BE2C (cell line): ENCODE results near the gene RABAC1.

Source experiments
- DNase-seq: peaks from one replicate; pipeline ENCODE4 v3.0.0-alpha.2; 2020
- H3K27me3 ChIP-seq: fragments of 250-450 bp; sonication (Bioruptor Pico); 2 replicates; pipeline ENCODE4 v1.5.1; 2020; ENCODE audit warnings: mild to moderate bottlenecking
- H3K36me3 ChIP-seq: fragments of 250-450 bp; sonication (Bioruptor Pico); 2 replicates; pipeline ENCODE4 v1.5.1; 2020; ENCODE audit warnings: mild to moderate bottlenecking
- H3K4me1 ChIP-seq: fragments of 250-450 bp; sonication (Bioruptor Pico); 2 replicates; pipeline ENCODE4 v1.5.1; 2020
- H3K4me3 ChIP-seq: 2 replicates; pipeline ENCODE4 v1.5.1; 2011; ENCODE audit warnings: low read depth, low read length
- H3K9me3 ChIP-seq: fragments of 250-450 bp; sonication (Bioruptor Pico); 2 replicates; pipeline ENCODE4 v1.5.1; 2020
- CTCF ChIP-seq: IDR thresholded peaks from 2 replicates; pipeline ENCODE4 v1.5.1; 2012; ENCODE audit warnings: mild to moderate bottlenecking, low read depth, low read length

Gene RABAC1

GRCh38 chr19:41937525-41938468, 21.3 kb downstream of the RABAC1 start:
- Histone ChIP-seq H3K4me1 (no peaks in the 10 kb centered on the region), H3K36me3 (no peaks in the 10 kb centered on the region), H3K27me3 (peaks cover 66% of the 10 kb centered on the region), H3K4me3 (no peak overlapping the region), H3K9me3 (no peaks in the 10 kb centered on the region)
- no peak for DNase-seq
- TF ChIP-seq CTCF, result no peak

- H3K9me3 ChIP-seq, result no peaks in the 10 kb centered on the region
- H3K27me3 ChIP-seq, result peaks cover 74% of the 10 kb centered on the region
- H3K4me3 ChIP-seq, result no peak overlapping the region
- TF ChIP-seq CTCF, result no peak
- no peak for DNase-seq
- H3K36me3 ChIP-seq, result no peaks in the 10 kb centered on the region
- H3K4me1 ChIP-seq, result no peaks in the 10 kb centered on the region
Observed at GRCh38 chr19:41936961-41937360, 22.2 kb downstream of the RABAC1 start.

GRCh38 chr19:41936416-41936850, 22.7 kb downstream of the RABAC1 start:
- H3K27me3 ChIP-seq, result peaks cover 73% of the 10 kb centered on the region
- H3K36me3 ChIP-seq, result no peaks in the 10 kb centered on the region
- H3K9me3 ChIP-seq, result no peaks in the 10 kb centered on the region
- H3K4me1 ChIP-seq, result no peaks in the 10 kb centered on the region
- H3K4me3 ChIP-seq, result no peak overlapping the region
- no peak for TF ChIP-seq CTCF
- no peak for DNase-seq

GRCh38 chr19:41935760-41936415, 23.2 kb downstream of the RABAC1 start:
- no peaks in the 10 kb centered on the region for H3K4me1 ChIP-seq
- peaks cover 73% of the 10 kb centered on the region for H3K27me3 ChIP-seq
- H3K9me3 ChIP-seq, result no peaks in the 10 kb centered on the region
- no peak for TF ChIP-seq CTCF
- H3K4me3 ChIP-seq, result no peak overlapping the region
- DNase-seq, result no peak
- H3K36me3 ChIP-seq, result no peaks in the 10 kb centered on the region

GRCh38 chr19:41934849-41935374, 24.2 kb downstream of the RABAC1 start:
- DNase-seq, result peak; percentile 85
- Histone ChIP-seq H3K4me3 (no peak overlapping the region), H3K9me3 (no peaks in the 10 kb centered on the region), H3K36me3 (no peaks in the 10 kb centered on the region), H3K27me3 (peaks cover 76% of the 10 kb centered on the region), H3K4me1 (no peaks in the 10 kb centered on the region)
- TF ChIP-seq CTCF, result peak; percentile 92
